Esophagus muscularis mucosa (tissue), 4 donors: ENCODE results near the gene ADRA2C. TPM values are rescaled to one million over a fixed set of nuclear protein-coding genes. Genes with fewer than 3 reads are reported as not detected.

Source experiments
- DNase-seq: peaks from one replicate; pipeline ENCODE4 v3.0.0-alpha.2; 2017; ENCODE audit errors: extremely low spot score
- H3K27ac ChIP-seq, 4 donors: fragments of 200-600 bp; sonication (generic); replicated peaks in 1 of 4; 1 replicate in 3 of 4; 2 replicates in 1 of 4; pipeline ENCODE4 v1.5.1; 2016 to 2019; ENCODE audit warnings: mild to moderate bottlenecking in 1 of 4
- H3K27me3 ChIP-seq, 4 donors: fragments of 200-600 bp; sonication (generic); one replicate each; pipeline versions ENCODE4 v1.5.1 to v1.6.0; 2016 to 2019
- H3K36me3 ChIP-seq, 4 donors: fragments of 200-600 bp; sonication (generic); one replicate each; pipeline ENCODE4 v1.5.1; 2016 to 2019
- H3K4me1 ChIP-seq, 4 donors: fragments of 200-600 bp; sonication (generic); one replicate each; pipeline ENCODE4 v1.5.1; 2016 to 2019
- H3K4me3 ChIP-seq, 4 donors: fragments of 200-600 bp; sonication (generic); 1 replicate in 2 of 4; 2 replicates in 2 of 4; pipeline ENCODE4 v1.5.1; 2016 to 2019; ENCODE audit warnings: mild to moderate bottlenecking in 4 of 4, moderate library complexity in 1 of 4
- H3K9me3 ChIP-seq, 4 donors: fragments of 200-600 bp; sonication (generic); 1 replicate in 3 of 4; 2 replicates in 1 of 4; pipeline ENCODE4 v1.5.1; 2016 to 2019
- EP300 ChIP-seq: sonication (generic); formaldehyde crosslinking; IDR thresholded peaks from one replicate; pipeline ENCODE4 v1.6.1; 2017; ENCODE audit warnings: antibody characterized with exemption
- POLR2A ChIP-seq: fragments of 450-650 bp; IDR thresholded peaks from one replicate; pipeline ENCODE4 v1.6.1; 2017; ENCODE audit warnings: antibody characterized with exemption, moderate library complexity, mild to moderate bottlenecking, low read depth
- POLR2AphosphoS5 ChIP-seq, 2 donors: sonication (generic); formaldehyde crosslinking; IDR thresholded peaks; one replicate each; pipeline ENCODE4 v1.6.1; 2017; ENCODE audit warnings: antibody characterized with exemption in 2 of 2
- WGBS: methylation state at CpG from one replicate; pipeline ENCODE4 v1.1.5; 2018; 5-methylcytosine and 5-hydroxymethylcytosine counted together
- intact Hi-C: fragments of 100-400 bp; cut with DNase I; formaldehyde crosslinking; loops from one replicate; pipeline ENCODE4 v1.15.1; 2023
- total RNA-seq, 4 donors: library from RNA; depleted of rRNA; stranded (reverse); fragments of >200 nt; gene quantifications; one replicate each; pipeline versions ENCODE4 v1.1.0 to v1.2.1, GENCODE V29; 2016
- TF ChIP-seq, protein P1 (sequence below), 3 experiments: fragments of 200-600 bp in 2 of 3; fragments of 450-650 bp in 1 of 3; sonication (generic) in 2 of 3; IDR thresholded peaks; one replicate each; pipeline ENCODE4 v1.5.1; 2017 to 2019; ENCODE audit warnings: antibody characterized with exemption in 3 of 3, mild to moderate bottlenecking in 2 of 3, moderate library complexity in 1 of 3

Gene ADRA2C
- total RNA-seq, 4 donors from 2014 or later: 2.9 to 10.3 (median 8.4) TPM

DNA sequence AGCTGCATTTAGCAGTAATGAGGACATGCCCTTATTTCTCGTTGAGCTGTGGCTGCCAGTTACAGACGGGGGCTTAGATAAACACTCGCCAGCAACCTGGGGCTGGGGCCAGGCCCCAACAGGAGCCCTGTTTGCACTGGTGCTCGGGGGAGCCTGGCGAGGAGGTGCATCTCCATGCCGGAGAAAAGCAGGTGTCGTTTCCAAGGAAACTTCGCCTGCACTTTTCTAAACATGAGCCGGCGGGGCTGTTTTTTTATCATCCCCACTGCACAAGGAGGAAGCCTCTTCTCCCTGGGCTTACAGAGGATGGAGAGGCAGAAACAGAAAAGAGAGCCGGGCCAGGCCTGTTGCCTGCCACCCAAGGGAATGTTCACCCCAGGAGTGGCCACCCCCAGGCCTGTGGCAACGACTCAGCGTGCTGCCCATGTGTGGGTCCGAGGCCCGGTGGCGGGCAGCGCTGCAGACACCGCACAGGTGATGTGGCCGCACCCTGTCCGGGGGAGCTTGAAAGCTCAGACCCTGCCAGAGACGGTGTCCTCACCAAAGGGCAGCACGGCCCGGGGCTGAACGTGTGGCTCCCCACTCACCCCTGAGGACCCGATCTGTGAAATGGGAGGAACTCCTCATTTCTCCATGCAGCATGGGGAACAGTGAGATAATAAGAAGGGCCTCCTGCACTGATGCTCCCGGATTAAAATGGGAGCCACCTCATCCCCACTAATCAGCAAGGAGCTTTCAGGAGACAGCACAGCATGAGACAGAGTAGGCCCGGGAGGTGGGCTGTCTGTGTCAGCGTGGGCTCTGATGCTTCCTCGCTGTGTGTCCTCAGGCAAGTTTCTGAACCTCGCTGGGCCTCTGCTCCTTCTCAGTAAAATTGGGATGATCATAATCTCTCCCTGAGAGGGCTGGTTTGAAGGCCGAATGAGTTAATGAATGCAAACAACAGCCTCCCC, 33.8 kb upstream of the ADRA2C start:
- intact Hi-C loops: no loop called here
- Histone ChIP-seq H3K4me3 (no peak overlapping the region), H3K27me3 (peaks cover 0 to 82% (median 4%) of the 10 kb centered on the region in 4 donors), H3K9me3 (peaks cover 0 to 10% (median 2%) of the 10 kb centered on the region in 4 donors), H3K4me1 (no peaks in the 10 kb centered on the region), H3K36me3 (no peaks in the 10 kb centered on the region), H3K27ac (no peak overlapping the region)
- TF ChIP-seq POLR2AphosphoS5 (IDR thresholded peaks at IDR 0.05) (no peak), POLR2A (no peak), EP300 (no peak)
- TF ChIP-seq, protein P1, sequence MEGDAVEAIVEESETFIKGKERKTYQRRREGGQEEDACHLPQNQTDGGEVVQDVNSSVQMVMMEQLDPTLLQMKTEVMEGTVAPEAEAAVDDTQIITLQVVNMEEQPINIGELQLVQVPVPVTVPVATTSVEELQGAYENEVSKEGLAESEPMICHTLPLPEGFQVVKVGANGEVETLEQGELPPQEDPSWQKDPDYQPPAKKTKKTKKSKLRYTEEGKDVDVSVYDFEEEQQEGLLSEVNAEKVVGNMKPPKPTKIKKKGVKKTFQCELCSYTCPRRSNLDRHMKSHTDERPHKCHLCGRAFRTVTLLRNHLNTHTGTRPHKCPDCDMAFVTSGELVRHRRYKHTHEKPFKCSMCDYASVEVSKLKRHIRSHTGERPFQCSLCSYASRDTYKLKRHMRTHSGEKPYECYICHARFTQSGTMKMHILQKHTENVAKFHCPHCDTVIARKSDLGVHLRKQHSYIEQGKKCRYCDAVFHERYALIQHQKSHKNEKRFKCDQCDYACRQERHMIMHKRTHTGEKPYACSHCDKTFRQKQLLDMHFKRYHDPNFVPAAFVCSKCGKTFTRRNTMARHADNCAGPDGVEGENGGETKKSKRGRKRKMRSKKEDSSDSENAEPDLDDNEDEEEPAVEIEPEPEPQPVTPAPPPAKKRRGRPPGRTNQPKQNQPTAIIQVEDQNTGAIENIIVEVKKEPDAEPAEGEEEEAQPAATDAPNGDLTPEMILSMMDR (IDR thresholded peaks at IDR 0.05): no peak
- DNase-seq: no peak
- WGBS: 68% methylated on average over 15 of the region's 31 CpGs

DNA sequence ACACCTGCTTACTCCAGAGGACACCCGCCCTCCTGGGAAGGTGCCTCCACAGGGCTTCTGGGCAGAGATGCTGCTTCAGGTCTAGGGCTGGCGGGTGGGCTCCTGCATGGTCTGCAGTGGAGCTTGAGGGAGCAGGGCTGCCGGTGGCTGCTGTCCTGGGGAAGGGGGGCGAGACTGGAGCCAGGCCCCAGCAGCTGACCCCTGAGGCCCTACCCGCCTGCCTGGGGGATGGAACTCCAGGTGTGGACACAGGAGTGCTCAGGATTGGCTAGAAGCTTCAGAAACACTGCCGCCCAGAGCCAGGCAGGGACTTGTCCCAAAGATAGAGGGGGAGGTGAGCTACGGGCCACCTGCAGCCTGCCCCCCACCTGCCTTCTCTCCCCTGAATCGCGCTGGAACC, 33.0 kb upstream of the ADRA2C start:
- H3K4me1 ChIP-seq: no peaks in the 10 kb centered on the region
- no peaks in the 10 kb centered on the region for H3K36me3 ChIP-seq
- H3K4me3 ChIP-seq: no peak overlapping the region
- H3K27ac ChIP-seq: no peak overlapping the region
- H3K27me3 ChIP-seq: peaks cover 0 to 78% (median 4%) of the 10 kb centered on the region in 4 donors
- DNase-seq: no peak
- intact Hi-C loops: no loop called here
- TF ChIP-seq POLR2A (no peak), EP300 (no peak), POLR2AphosphoS5 (IDR thresholded peaks at IDR 0.05) (no peak)
- TF ChIP-seq, protein P1 (IDR thresholded peaks at IDR 0.05): no peak
- WGBS: 51% methylated on average over 5 of the region's 9 CpGs
- peaks cover 0 to 10% (median 2%) of the 10 kb centered on the region in 4 donors for H3K9me3 ChIP-seq

- H3K27ac ChIP-seq: no peak overlapping the region
- TF ChIP-seq POLR2A: no peak
- TF ChIP-seq EP300: no peak
- TF ChIP-seq, protein P1 (IDR thresholded peaks at IDR 0.05): no peak
- TF ChIP-seq POLR2AphosphoS5 (IDR thresholded peaks at IDR 0.05): no peak
- intact Hi-C loops: no loop called here
- DNase-seq: no peak
- H3K4me1 ChIP-seq: no peaks in the 10 kb centered on the region
- no peak overlapping the region for H3K4me3 ChIP-seq
- H3K36me3 ChIP-seq: no peaks in the 10 kb centered on the region
- peaks cover 0 to 10% (median 2%) of the 10 kb centered on the region in 4 donors for H3K9me3 ChIP-seq
- peaks cover 0 to 77% (median 0%) of the 10 kb centered on the region in 4 donors for H3K27me3 ChIP-seq
- WGBS: 93% methylated on average over 13 of the region's 14 CpGs
Measured at GRCh38 chr4:3735196-3735595, 31.0 kb upstream of the ADRA2C start.

GRCh38 chr4:3736290-3736689, 29.9 kb upstream of the ADRA2C start:
- Histone ChIP-seq H3K27ac (no peak overlapping the region), H3K4me3 (no peak overlapping the region), H3K36me3 (no peaks in the 10 kb centered on the region), H3K4me1 (no peaks in the 10 kb centered on the region), H3K9me3 (peaks cover 0 to 10% (median 2%) of the 10 kb centered on the region in 4 donors), H3K27me3 (peaks cover 0 to 77% (median 0%) of the 10 kb centered on the region in 4 donors)
- intact Hi-C loops: no loop called here
- 87% methylated on average over 5 of the region's 5 CpGs for WGBS
- no peak for TF ChIP-seq POLR2AphosphoS5 (IDR thresholded peaks at IDR 0.05)
- TF ChIP-seq POLR2A: no peak
- TF ChIP-seq, protein P1 (IDR thresholded peaks at IDR 0.05): no peak
- TF ChIP-seq EP300: no peak
- DNase-seq: no peak
